ENCODE measurements around the gene DHRS9.
A peak's percentile ranks its signal among the peaks of the same experiment; 100 is the strongest.
"Not testable (repeated sequence)": the region's sequence is repeated elsewhere in the genome, so short reads cannot be mapped to it uniquely, and the experiment has no call there.

The DHRS9 gene

DNA sequence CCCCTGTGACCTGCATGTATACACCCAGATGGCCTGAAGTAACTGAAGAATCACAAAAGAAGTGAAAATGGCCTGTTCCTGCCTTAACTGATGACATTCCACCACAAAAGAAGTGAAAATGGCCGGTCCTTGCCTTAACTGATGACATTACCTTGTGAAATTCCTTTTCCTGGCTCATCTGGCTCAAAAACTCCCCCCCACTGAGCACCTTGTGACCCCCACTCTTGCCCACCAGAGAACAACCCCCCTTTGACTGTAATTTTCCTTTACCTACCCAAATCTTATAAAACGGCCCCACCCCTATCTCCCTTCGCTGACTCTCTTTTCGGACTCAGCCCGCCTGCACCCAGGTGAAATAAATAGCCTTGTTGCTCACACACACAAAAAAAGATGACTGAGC is 67.1 kb downstream of the DHRS9 start:
- not testable (repeated sequence) for DNase-seq (ENCODE audit: low spot score)

DNA sequence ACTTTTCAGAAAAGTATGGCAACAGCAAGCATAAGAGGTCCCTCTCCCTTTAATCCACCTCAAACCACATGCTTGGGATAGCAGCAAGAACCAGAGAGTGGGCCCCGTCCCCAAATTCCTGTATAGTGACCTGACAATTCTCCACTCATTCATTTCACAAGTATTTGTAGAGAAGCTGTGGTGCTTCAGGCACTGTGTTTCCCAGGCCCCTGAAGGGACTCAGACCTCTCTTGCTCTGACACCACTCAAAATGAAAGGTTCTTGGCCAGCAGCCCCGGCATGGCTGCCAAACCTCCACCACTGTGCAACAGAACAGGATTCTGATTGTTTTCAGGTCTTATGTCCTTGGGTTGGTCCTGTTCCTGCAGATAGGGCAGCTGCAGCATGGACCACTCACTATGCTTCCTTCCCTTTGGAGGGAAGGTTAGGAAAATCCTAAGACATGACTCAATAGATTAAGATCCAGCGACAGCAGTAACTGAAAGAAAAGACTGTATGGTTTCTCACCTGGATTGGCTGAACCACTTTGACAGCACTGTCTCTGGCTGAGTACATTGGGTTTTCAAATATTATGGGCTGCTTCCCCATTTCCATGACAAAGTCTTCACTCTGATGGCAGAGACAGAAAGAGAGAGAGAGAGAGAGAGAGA is 67.6 kb downstream of the DHRS9 start:
- no peak for DNase-seq (ENCODE audit: low spot score)

DNA sequence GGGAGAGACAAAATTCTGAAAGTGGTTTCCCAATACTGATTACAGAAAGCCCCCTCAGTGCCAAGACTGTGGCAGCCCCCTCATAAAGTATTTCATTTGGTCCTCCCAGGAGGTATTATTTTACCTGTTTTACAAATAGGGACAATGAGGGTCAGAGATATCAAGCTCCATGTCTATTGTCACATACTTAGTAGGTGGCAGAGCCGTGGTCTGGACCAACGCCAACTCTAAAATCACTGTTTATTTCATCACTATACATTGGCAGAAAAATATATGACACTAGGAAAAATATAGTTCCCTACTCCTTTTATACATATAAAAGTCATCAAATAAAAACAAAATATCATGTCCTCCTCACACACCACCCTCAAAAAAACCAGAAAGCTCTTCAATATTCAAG is 68.6 kb downstream of the DHRS9 start:
- DNase-seq (ENCODE audit: low spot score), result no peak

DNA sequence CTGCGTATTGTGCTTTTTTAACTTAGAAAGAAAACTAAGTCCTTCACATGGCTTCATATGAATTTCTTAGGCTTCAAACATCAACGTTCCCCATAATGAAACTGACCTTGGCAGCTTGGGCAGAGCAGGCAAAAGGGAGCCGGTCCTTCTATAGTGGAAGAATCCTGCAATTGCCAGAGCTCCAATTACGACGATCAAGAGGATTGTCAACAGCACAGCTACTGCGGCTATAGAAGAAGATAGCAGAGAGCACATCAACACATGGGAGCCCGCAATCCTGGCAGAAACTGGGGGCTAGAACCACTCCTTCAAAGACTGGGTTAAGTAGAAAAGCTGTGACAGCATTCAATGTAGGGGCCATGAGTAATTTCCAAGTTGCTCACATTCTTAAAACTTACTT is 69.8 kb downstream of the DHRS9 start:
- no peak for DNase-seq (ENCODE audit: low spot score)

DNA sequence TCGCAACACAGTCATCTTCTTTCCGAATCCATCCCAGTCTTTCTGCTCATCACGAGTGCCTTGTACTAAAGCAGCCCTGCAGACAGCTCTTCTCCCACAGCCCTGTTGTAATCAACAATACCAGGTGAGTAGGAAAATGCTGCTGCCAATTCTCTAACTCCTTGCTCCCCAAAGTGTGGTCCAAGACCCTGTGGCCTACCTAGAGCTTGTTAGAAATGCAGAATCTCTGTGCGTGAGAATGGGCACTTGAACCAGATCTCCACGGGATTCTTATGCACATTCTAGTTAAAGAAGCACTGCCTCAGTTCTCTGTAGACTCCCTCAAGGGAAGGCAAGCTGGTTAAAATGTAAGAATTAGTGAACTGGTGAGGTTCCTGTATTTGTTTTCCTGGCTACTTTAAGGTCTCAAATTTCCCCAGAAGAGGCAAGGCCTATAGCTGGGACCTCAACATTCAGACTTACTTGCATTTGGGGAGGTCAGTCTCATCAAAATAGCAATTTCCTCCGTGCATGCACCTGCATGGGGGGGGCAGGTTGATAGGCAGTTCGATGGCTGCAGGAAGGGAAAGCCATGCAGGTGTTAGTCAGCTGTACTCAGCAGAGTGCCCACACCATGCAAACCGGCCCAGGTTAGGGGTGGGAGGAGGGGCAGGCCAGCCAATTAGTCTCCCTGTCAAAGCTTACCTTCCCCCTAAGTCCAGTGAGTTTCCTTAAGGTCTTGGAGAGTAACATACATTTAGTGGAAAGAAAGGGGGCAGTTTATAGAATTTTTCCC is 70.8 kb downstream of the DHRS9 start:
- DNase-seq (ENCODE audit: low spot score), result no peak

DNA sequence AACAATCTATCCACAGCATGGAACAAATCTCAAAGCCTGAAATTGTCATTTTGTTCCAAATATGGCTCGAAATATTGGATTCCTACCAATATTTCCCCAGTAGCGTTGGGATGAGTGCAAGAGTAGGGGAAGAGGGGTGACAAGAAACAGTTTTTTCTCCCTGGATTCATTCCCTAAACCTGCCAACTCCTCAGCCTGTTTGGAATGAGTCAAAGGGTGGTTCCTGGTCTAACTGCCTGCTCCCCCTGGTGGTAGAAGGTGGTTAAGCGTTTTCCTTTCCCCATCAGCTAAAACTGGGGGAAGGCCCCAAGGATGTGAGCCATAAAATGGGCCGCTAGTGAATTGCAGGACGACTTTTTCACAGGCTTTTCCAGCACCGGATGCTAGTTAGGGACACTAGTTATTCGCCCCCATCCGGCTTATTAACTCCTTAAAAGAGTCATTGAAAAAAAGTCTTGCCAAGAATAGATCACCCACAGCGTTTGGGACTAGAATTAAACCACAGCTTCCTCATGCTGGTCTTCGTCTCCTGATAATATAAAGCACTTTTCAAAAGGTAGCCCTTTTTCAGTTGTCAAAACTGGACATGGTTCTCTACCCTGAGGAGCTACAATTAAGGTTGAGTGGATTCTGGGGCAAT is 72.5 kb downstream of the DHRS9 start:
- DNase-seq (ENCODE audit: low spot score), result peak; percentile 58

DNA sequence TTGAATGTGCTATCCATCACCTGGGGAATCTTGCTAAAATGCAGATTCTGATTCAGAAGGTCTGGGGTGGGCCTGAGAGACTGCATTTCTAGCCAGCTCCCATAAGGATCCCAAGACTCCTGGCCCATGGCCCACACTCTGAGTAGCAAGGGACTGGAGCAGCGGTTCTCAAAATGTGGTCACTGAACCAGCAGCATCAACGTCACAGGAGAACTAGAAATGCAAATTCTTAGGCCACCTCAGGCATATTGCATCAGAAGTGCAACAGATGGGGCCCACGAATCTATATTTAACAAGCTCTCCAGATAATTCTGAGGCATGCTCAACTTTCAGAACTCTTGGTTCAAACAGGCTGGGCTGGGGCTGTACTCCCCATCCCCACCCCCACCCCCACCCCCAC is 74.6 kb downstream of the DHRS9 start:
- no peak for DNase-seq (ENCODE audit: low spot score)
